ENCODE data around the gene EFHC1.

EFHC1 gene

GRCh38 chr6:52539607-52540006, 119.5 kb downstream of the EFHC1 start:
- no peak for DNase-seq (ENCODE audit: low read depth in 2 of 2)

GRCh38 chr6:52540286-52540902, 120.3 kb downstream of the EFHC1 start:
- no peak for DNase-seq (ENCODE audit: low read depth in 2 of 2)

DNA sequence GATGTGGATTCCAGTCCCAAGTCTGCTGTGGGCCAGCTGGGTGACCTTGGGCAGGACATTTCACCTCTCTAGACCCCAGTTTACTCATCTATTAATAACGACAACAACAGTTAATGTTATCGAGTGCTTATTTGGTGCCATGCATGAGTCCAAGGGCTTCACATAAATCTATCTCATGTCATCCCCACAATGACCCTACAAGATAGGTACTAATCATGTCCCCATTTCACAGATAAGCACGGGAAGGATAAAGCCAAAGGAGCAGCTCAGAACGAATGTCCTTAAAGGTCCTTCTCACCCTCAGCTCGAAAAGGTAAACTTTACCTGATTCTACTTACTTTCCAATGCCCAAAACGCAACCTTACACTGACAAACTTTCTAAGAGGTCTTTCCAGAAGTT, 121.0 kb downstream of the EFHC1 start:
- no peak for DNase-seq (ENCODE audit: low read depth in 2 of 2)

- DNase-seq (ENCODE audit: low read depth in 2 of 2) = no peak
These were observed 123.1 kb downstream of the EFHC1 start for GRCh38 chr6:52543262-52543661.

GRCh38 chr6:52543729-52544601, 123.8 kb downstream of the EFHC1 start:
- DNase-seq (ENCODE audit: low read depth in 2 of 2) = no peak

DNA sequence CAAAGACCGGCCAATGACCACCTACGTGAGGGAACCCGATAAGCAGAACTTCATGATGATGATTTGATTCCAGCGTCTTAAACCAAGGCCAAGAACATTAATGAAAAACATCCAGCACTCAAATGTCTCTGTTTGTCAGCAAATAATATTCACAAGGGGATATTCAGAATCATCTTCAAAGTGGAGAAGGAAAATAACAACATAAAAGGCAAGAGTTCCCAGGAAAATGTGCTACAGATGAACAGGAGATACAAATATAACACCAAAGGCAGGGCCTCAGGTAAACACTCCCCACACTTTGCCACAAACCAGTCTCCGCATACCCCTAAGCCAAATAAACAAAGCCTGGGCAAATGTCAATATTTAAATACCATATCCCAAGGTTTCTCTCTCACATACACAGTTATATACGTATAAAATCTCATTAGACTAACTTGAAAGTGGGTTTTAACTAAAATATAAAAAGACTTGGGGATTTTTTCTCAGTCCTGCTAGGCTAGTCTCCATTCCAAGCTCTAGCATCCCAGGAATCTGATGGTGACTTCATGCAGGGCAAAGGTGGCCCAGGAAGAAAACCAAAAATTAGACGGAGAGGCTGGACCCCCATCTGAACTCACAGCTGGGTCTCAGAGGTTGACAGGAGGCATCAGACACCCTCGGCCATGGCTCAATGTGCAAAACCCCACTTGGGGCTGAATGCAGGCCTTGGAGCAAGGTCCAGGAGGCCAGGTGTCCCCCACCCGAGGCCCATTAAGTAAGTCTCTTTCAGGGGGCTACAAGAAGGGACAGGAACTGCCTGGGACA, 124.7 kb downstream of the EFHC1 start:
- DNase-seq (ENCODE audit: low read depth in 2 of 2) = no peak

DNA sequence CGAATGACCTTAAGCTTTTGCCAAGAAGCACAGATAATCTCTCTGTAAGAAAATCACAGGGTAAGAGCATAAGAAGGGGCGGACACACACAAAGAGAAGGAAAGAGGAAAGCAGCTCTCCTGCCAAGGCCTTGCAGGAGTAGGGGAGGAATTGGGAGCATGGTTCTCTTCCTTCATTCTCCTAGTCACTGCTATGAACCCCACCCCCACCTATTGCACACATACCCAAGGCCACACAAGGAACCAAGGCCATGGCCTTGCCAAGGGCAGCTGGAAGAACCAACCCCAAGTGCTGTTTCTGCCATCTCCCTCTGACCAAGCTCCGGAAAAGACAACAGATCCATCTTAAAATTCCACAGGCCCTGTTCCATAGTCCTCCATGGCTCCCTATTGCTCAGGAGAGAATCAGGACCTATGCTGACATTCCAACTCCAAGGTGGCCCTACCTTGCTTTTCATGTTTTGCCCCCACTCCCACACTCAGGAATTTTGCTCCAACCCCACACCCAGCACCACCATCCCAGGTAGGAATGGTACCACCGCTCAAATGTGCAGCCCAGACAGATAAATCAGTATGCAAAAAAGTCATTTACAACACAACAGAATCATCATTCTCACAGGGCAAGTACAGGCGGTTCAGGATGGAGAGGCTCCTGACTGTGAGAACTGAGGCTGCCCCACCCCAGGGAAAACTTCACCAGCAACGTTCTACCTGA, 125.4 kb downstream of the EFHC1 start:
- DNase-seq (ENCODE audit: low read depth in 2 of 2) = no peak

- DNase-seq (ENCODE audit: low read depth in 2 of 2) = no peak
These were observed 126.0 kb downstream of the EFHC1 start for GRCh38 chr6:52546192-52546591.

- DNase-seq (ENCODE audit: low read depth in 2 of 2) = no peak
These were observed 126.5 kb downstream of the EFHC1 start for GRCh38 chr6:52546678-52547077.

- no peak for DNase-seq (ENCODE audit: low read depth in 2 of 2)
These were observed 127.7 kb downstream of the EFHC1 start for GRCh38 chr6:52547647-52548352.

DNA sequence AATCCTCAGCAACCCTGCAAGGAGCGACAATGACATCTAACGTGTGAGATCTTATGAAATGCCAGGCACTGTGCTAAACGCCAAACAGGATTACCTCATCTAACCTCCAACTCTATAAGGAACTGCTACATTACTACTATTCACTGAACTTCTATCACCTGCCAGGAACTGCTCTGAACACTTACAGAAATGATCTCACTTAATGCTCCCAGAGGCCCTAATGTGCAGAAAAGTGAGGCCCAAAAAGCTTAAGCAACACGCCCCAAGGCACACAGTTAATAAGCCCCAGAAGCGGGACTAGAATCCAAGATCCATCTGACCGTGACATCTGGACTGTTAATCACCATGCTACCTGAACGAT, 128.2 kb downstream of the EFHC1 start:
- DNase-seq (ENCODE audit: low read depth in 2 of 2) = no peak

GRCh38 chr6:52548999-52549398, 128.9 kb downstream of the EFHC1 start:
- DNase-seq (ENCODE audit: low read depth in 2 of 2) = no peak

DNA sequence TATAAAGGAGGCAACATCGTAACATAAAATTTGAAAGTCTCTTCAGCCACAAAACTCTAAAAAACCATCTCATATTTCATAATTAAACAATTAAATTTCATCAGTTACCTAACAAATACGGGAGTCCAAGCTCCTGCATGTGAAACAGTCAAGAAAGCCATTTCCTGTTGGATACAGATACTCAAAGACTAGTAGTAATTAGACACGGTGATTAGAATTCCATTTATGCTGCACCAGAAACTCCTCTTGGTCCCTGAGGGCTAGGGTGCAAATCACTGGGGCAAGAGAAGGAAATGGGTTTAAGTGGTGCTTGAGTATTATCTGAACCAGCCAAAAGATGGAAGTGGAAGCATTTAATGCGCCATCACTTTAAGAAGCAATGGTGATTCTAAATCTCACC, 129.3 kb downstream of the EFHC1 start:
- DNase-seq (ENCODE audit: low read depth in 2 of 2) = no peak

DNA sequence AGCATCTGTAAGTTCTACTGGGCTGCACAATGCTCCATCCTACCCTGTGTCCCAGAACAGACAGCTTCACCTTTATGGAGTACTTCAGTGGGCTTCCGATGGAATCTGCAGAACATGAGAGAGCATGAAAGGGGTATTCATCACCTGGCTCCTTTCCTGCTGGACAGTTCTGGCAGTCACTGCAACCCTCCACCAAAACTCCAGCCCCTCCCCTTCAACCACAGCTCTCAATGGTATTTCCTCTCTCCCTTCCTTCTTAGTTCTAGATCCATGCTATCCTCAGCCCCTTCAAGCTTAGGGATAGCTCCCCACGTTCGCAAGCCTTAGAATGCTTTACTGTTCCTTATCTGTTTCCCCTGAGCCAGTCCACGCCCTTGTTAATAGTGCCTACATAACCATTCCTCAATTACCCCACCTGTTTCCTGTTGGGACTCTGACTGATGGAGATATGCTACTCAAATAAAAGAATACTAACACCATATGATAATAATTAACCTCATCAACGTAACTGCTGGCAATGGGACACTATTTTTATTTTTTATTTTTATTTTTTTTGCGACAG, 130.0 kb downstream of the EFHC1 start:
- DNase-seq (ENCODE audit: low read depth in 2 of 2) = no peak

DNA sequence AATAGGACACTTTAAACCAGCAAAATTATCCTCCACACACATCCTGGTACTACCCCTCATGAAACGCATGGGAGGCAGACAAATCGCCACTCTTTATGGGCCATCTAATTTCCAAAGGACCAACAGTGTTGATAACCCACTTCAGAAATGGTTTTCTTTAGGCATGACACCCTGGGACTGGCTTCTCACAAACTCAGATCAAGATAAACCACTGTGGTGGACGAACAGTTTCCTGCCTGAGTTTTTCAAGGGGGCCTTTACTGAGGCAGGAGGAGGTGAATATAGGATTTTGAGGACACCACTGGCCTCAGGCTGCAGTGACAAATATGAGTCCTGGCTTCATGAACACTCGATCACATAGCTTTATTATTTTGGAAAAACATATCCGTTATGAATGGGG, 130.7 kb downstream of the EFHC1 start:
- no peak for DNase-seq (ENCODE audit: low read depth in 2 of 2)

DNA sequence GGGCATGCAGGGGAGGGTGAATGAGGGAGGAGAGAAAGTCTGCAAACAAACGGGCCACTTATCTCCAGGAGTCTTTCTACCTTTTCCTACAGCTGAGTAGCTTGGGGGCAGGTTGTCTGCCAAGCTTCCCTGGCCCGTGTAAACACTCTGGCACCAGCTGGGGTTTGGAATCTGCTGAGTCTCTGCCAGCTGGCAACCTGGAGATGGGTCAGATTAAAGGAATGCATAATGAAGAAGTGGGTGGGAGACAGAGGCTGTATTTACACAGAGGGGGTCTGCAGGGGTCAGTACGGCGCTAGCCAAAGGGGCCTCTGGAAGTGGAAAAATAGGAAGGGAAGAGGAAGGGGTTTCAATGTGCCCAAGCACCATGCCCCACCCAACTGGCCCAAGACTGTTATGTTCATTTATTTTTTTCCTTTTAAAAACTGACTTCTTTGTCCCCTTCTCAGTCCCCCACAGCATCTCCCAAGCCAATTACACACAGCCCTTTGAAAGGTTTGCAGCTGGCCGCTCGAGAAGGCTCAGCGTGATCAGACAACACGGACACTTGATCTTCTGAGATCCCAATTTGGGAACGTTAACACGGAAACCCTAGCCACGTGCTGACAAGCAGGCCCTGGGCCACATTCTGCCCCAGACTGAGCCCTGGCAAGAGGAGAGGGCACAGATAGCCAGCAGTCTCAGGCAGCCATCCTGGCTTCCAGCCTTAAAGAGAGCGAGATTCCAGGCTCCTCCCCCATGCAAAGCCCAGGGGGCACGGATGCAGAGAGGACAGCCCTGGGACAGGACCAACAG, 131.5 kb downstream of the EFHC1 start:
- DNase-seq (ENCODE audit: low read depth in 2 of 2) = no peak

GRCh38 chr6:52552278-52552643, 132.1 kb downstream of the EFHC1 start:
- no peak for DNase-seq (ENCODE audit: low read depth in 2 of 2)

- DNase-seq (ENCODE audit: low read depth in 2 of 2) = no peak
These were observed 133.0 kb downstream of the EFHC1 start for GRCh38 chr6:52553158-52553557.

- no peak for DNase-seq (ENCODE audit: low read depth in 2 of 2)
These were observed 133.6 kb downstream of the EFHC1 start for GRCh38 chr6:52553719-52554118.

- DNase-seq (ENCODE audit: low read depth in 2 of 2) = no peak
These were observed 134.6 kb downstream of the EFHC1 start for GRCh38 chr6:52554684-52555280.

Data from stimulated activated CD8-positive, alpha-beta memory T cell treated with anti-CD3 and anti-CD28 coated beads, Interleukin-7, amount 100 ng/mL, for 1 hour (primary cell).